NOMO-1 treated with dmso at 0.1 percent for 144 hours (cell line): ENCODE results near the gene ING5.
"Not testable (repeated sequence)": the region's sequence is repeated elsewhere in the genome, so short reads cannot be mapped to it uniquely, and the experiment has no call there.

ENCODE experiments used
- DNase-seq: peaks from one replicate; lab custom pipeline; 2025; ENCODE audit not compliant: unreplicated experiment; lab: John Stamatoyannopoulos, UW

Gene ING5

GRCh38 chr2:241703032-241703604 lies 1.3 kb downstream of the ING5 start:
- no peak for DNase-seq

DNA sequence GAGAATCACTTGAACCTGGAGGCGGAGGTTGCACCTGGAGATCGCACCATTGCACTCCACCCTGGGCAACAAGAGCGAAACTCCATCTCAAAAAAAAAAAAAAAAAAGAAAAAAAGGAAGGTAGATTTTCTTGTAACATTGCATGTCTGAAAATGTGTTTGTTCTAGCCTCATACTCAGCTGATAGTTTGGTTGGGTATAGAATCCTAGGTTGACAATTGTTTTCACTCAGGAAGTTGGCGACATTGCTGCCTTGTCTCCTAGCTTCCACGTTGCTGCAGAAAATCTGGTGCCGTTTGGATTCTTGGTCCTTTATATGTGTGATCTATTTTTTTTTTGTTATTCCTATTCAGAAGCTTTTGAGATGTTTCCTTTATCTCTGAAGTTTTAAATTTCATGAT lies 4.7 kb downstream of the ING5 start:
- DNase-seq = no peak

DNA sequence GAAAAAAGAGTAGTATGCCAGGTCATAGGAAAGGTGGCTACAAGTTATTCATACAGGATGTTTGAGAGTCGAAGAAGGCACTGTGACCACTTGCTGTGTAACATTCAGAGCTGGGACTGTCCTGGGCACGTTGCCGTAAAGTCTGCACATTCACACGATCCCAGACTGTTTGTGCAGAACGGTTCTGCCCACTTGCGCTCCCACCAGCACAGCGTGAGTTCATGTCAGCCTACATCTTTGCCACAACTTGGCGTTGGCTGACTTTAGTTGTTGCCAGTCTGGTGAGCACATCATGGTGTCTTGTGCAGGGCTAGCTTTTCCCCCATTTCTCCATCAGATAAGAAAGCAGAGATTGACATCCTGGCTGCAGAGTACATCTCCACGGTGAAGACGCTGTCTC lies 7.0 kb downstream of the ING5 start:
- no peak for DNase-seq

- DNase-seq = no peak
These were observed 17.3 kb downstream of the ING5 start for GRCh38 chr2:241719093-241719492.

- DNase-seq = no peak
These were observed 18.3 kb downstream of the ING5 start for GRCh38 chr2:241720099-241720498.

DNA sequence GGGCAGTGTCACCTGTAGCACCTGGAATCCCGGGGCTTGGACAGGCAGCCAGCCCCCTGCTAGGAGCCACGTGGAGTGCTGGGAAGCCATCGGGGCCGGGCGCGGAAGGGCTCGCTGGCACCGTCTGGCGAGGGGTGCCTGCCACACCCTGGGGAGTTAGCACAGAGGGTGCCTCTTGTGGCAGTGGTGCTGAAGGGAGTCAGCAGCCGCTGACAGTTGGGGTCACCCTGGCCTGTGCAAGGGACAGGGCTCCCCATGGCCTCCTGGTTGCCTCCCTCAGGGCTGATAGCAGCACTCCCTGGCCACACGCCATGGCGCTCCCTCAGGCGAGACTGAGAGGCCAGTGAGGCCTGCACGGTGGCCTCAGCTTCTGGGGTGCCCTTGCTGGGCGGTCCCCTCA lies 18.7 kb downstream of the ING5 start:
- no peak for DNase-seq

DNA sequence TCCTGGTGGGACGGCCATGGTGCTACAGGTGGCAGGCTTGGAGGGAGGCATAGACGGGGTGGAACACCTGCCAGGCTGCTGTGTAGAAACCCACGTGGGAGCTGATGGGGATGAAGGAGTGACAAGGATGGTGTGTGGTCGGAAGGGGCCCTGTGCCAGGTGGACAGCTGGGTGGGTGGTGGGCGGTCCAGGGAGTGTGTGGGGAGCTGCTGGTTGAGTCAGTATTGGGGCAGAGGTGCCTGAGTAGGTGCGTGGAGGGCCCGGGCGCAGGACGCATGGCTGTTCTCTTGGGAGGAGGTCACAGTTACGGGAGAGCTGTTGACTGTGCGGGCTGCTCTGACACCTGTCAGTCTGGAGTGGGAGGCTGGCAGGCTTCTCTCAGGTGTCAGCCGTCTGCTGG lies 20.0 kb downstream of the ING5 start:
- DNase-seq = no peak

GRCh38 chr2:241722896-241723454 lies 21.1 kb downstream of the ING5 start:
- DNase-seq = no peak

DNA sequence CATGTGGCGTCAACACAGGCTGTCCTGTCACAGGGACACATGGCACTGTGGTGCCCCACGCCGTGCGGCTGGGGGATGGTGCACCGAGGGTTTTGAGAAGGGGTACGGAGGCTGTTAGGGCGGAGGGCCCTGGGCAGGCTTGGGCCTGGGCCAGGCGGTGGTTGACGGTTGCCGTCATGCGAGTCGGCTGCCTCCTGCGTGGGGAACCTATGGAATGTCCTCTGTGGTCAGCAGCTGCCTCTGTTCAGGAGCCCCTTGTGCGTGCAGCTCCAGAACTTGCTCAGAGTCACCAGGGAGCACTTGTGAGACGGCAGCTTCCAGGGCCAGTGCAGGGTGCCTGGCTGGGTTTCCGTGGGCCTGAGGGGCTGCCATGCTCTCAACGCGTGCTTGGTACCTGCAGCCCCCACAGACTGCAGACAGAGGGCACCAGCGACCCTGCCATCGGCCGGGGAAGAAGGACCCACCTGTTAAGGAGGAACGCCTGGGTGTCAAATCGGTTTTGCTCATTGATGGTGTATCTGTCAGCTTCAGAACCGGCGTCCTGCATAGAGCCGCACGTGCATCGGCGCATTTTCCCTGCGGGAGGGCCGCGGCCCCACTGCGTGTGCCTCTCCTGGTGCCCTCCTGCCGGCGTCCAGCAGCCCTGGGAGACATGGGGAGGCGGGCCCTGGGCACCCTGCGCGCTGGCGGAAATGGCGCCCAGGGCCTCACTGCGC lies 22.6 kb downstream of the ING5 start:
- DNase-seq = no peak

DNA sequence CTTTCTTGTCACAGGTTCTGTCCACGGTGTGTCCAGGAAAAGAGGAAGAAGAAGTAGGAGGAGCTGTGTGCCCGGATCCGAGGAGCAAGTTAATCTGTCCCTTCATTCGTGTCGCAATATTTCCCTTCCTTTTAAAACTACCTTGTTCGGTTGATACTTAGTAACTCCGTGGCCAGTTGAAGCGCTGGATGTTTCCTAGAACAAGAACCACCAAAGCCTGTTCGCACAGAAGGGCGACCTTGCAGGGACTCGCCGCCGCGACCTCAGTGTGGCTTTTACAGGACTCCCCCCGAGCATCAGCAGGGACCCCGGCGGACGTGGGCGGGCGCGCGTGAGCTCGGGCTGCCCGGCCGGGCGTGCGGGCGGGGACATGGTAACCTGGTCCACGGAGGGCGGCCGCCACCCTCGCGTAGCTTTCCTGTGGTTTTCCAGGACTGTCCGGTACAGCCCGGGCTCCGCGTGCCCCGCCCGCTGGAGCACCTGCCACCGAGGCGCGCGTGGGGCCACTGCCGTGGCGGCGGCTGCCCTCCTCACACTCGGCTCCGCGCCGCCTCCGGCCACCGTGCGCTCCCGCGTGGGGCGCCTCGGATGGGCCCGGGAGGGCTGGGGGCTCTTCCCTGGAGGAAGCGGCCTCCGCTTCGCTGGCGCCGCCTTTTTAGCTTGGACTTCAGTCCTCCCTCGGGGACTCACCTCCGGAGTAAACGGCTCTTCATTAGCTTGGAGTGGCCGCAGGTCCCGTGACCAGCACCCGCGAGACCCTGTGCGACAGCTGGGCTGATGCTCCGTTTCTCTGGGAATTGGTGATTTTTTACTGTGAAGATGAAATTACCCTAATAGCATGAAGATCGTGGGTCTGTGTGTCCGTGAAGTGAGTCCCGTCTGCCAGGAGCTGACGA lies 23.4 kb downstream of the ING5 start:
- peak; percentile 7 for DNase-seq

- DNase-seq = no peak
These were observed 24.6 kb downstream of the ING5 start for GRCh38 chr2:241726459-241726858.

- no peak for DNase-seq
These were observed 26.2 kb downstream of the ING5 start for GRCh38 chr2:241728000-241728399.

GRCh38 chr2:241728627-241729026 lies 26.8 kb downstream of the ING5 start:
- DNase-seq = no peak

- DNase-seq = no peak
These were observed 28.0 kb downstream of the ING5 start for GRCh38 chr2:241729868-241730267.

GRCh38 chr2:241730671-241731293 lies 28.9 kb downstream of the ING5 start:
- DNase-seq = no peak

GRCh38 chr2:241732513-241733186 lies 30.8 kb downstream of the ING5 start:
- not testable (repeated sequence) for DNase-seq

DNA sequence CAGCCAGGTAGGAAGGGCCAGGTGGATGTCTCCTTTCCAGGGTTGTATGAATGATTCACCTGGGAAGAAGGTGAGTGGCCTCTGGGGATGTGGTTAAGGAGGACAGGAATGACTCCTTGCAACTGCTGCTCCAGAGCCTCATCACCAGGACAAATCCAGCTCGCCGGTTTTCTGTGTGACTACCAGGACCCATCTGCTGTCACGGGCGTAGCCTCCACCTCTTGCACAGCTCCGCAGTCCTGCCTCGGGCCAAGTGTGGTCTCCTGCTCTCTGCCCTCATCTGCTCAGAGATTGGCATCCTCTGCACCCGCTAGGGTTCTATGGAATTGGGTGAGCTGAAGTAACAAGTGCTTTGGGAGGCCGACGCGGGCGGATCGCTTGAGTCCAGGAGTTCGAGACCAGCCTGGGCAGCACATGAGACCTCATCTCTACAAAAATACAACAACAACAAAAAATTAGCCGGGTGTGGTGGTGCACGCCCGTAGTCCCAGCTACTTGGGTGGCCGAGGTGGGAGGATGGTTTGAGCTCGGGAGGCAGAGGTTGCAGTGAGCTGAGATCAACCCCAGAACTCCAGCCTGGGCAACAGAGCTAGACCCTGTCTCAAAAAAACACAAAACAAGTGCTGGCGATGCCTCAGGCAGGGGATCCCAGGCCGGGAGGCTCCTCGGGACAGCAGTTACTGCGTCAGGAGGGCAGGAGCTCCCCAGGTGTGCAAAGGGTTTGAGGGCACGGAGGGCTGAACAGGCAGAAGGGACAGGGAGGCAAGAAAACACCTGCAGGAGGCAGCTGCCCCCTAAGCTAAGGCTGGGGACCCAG lies 31.8 kb downstream of the ING5 start:
- no peak for DNase-seq

- DNase-seq = no peak
These were observed 32.3 kb downstream of the ING5 start for GRCh38 chr2:241734208-241734466.

DNA sequence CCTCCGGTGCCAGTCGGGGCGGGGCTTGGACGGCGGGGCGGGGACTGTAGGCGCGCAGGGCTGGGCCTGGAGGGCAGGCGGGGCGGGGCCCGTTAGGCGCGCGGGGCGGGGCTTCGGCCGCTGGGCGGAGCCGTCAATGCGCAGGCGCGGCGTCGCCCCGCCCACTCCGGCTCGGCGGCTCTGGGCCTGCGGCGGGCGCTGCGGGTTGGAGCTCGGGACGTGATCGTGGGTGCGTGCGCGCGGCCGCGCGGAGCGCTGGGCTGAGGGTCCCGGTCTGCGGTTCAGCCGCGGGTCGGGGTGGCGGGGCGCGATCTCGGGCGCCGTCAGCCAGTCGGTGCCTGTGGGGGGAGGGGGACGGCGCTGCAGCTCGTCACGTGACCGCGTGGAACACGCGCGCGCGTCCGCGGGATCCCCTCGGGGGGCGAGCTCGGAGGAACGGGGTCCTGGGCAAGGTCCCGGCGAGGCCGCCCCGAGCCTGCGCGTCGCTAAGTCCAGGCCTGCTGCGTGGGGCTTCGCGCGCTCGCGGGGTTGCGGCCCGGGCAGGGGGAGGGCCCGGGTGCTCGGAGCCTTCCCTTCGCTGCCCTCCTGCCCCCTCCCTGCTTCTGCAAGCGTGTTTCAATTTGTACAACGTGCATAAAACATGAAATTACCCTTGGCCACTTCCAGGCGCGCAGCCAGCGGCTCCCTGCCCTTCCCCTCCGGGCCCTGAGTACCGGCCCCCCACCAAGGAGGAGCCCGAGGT lies 32.8 kb downstream of the ING5 start, which contains the start of gene D2HGDH:
Gene D2HGDH, plus strand, starts transcription at position 164 of the 742 bp plus-strand sequence. CDS start 595 bp downstream, outside the sequence.
- peak; percentile 70 for DNase-seq
